C4-2B (cell line): Measurements from ENCODE around the gene FGF11.

Source experiments
- CTCF ChIP-seq: fragments of 450-650 bp; conservative IDR thresholded peaks from 2 replicates; pipeline ENCODE4 v1.5.1; 2017; ENCODE audit warnings: mild to moderate bottlenecking
- ZFX ChIP-seq: fragments of 450-650 bp; IDR thresholded peaks from 2 replicates; pipeline ENCODE4 v1.6.1; 2017

- TF ChIP-seq CTCF = no peak
- no peak for TF ChIP-seq ZFX
Observed at GRCh38 chr17:7404737-7405349, 34.5 kb upstream of the FGF11 start.
